ENCODE results near the gene LPP. TPM values are rescaled to one million over a fixed set of nuclear protein-coding genes. Genes with fewer than 3 reads are reported as not detected.

The LPP gene
- total RNA-seq, 4 donors from 2014 or later: 207 to 592 (median 406) TPM

GRCh38 chr3:188471723-188472122, 317.8 kb downstream of the LPP start:
- H3K4me3 ChIP-seq: no peak overlapping the region
- TF ChIP-seq POLR2AphosphoS5 (IDR thresholded peaks at IDR 0.05): no peak
- no peak for TF ChIP-seq EP300 (IDR thresholded peaks at IDR 0.05; ENCODE audit: low read depth)
- TF ChIP-seq POLR2A (IDR thresholded peaks at IDR 0.05): no peak
- no peak for TF ChIP-seq CTCF (IDR thresholded peaks at IDR 0.05)
- peak overlapping the region in 2 of 4 donors; percentile 7 to 21 for H3K27ac ChIP-seq
- no peak for DNase-seq
- H3K36me3 ChIP-seq: no peaks in the 10 kb centered on the region
- in situ Hi-C loops (cut with MboI; ENCODE audit: low pct_ligation_motif_present in 1 of 4, low pct_unique_long_range_greater_than_20kb in 1 of 4, low sequenced_read_pairs in 3 of 4): no loop called here
- peaks cover 0 to 29% (median 15%) of the 10 kb centered on the region in 4 donors for H3K4me1 ChIP-seq
- H3K27me3 ChIP-seq: no peaks in the 10 kb centered on the region
- no peaks in the 10 kb centered on the region for H3K9me3 ChIP-seq
- intact Hi-C loops (cut with DNase I; ENCODE audit: low total_unique reads): no loop called here

- intact Hi-C loops (cut with DNase I; ENCODE audit: low total_unique reads): no loop called here
- no peaks in the 10 kb centered on the region for H3K9me3 ChIP-seq
- no peaks in the 10 kb centered on the region for H3K27me3 ChIP-seq
- DNase-seq: no peak
- H3K4me3 ChIP-seq: no peak overlapping the region
- no peaks in the 10 kb centered on the region for H3K36me3 ChIP-seq
- H3K4me1 ChIP-seq: peaks cover 3 to 28% (median 15%) of the 10 kb centered on the region in 4 donors
- in situ Hi-C loops (cut with MboI; ENCODE audit: low pct_ligation_motif_present in 1 of 4, low pct_unique_long_range_greater_than_20kb in 1 of 4, low sequenced_read_pairs in 3 of 4): no loop called here
- peak overlapping the region in 1 of 4 donors; percentile 21 for H3K27ac ChIP-seq
- 71 to 100% methylated on average over 1 of the region's 1 CpG for WGBS, 2 donors (ENCODE audit: low coverage in 1 of 2)
- TF ChIP-seq EP300 (IDR thresholded peaks at IDR 0.05; ENCODE audit: low read depth): no peak
- TF ChIP-seq CTCF (IDR thresholded peaks at IDR 0.05): no peak
- TF ChIP-seq POLR2AphosphoS5 (IDR thresholded peaks at IDR 0.05): no peak
- TF ChIP-seq POLR2A (IDR thresholded peaks at IDR 0.05): no peak
Observed at GRCh38 chr3:188472336-188472735, 318.4 kb downstream of the LPP start.

- no peaks in the 10 kb centered on the region for H3K27me3 ChIP-seq
- no peak for DNase-seq
- H3K36me3 ChIP-seq: no peaks in the 10 kb centered on the region
- no peak overlapping the region for H3K4me3 ChIP-seq
- intact Hi-C loops (cut with DNase I; ENCODE audit: low total_unique reads): no loop called here
- H3K4me1 ChIP-seq: peaks cover 3 to 21% (median 10%) of the 10 kb centered on the region in 4 donors
- 82 to 94% methylated on average over 2 of the region's 2 CpGs for WGBS, 2 donors (ENCODE audit: low coverage in 1 of 2)
- H3K27ac ChIP-seq: no peak overlapping the region
- TF ChIP-seq EP300 (IDR thresholded peaks at IDR 0.05; ENCODE audit: low read depth) (no peak), POLR2AphosphoS5 (IDR thresholded peaks at IDR 0.05) (no peak), CTCF (IDR thresholded peaks at IDR 0.05) (no peak), POLR2A (IDR thresholded peaks at IDR 0.05) (no peak)
- H3K9me3 ChIP-seq: no peaks in the 10 kb centered on the region
- in situ Hi-C loops (cut with MboI; ENCODE audit: low pct_ligation_motif_present in 1 of 4, low pct_unique_long_range_greater_than_20kb in 1 of 4, low sequenced_read_pairs in 3 of 4): no loop called here
Observed at GRCh38 chr3:188473045-188473444, 319.1 kb downstream of the LPP start.

- TF ChIP-seq POLR2A (IDR thresholded peaks at IDR 0.05) (no peak), EP300 (IDR thresholded peaks at IDR 0.05; ENCODE audit: low read depth) (no peak), POLR2AphosphoS5 (IDR thresholded peaks at IDR 0.05) (no peak), CTCF (IDR thresholded peaks at IDR 0.05) (no peak)
- WGBS, 2 donors (ENCODE audit: low coverage in 1 of 2): 82 to 86% methylated on average over 2 of the region's 2 CpGs
- in situ Hi-C loops (cut with MboI; ENCODE audit: low pct_ligation_motif_present in 1 of 4, low pct_unique_long_range_greater_than_20kb in 1 of 4, low sequenced_read_pairs in 3 of 4) (no loop called here), intact Hi-C loops (cut with DNase I; ENCODE audit: low total_unique reads) (no loop called here)
- H3K27me3 ChIP-seq: no peaks in the 10 kb centered on the region
- no peak overlapping the region for H3K27ac ChIP-seq
- H3K9me3 ChIP-seq: no peaks in the 10 kb centered on the region
- no peak for DNase-seq
- peaks cover 3 to 14% (median 4%) of the 10 kb centered on the region in 4 donors for H3K4me1 ChIP-seq
- no peaks in the 10 kb centered on the region for H3K36me3 ChIP-seq
- H3K4me3 ChIP-seq: no peak overlapping the region
Observed at GRCh38 chr3:188473591-188474288, 319.8 kb downstream of the LPP start.
